Right atrium auricular region (tissue), 2 donors: ENCODE results near the gene NOL4L. TPM values are rescaled to one million over a fixed set of nuclear protein-coding genes. Genes with fewer than 3 reads are reported as not detected.

Experiments used
- DNase-seq: peaks from one replicate; pipeline ENCODE4 v3.0.0-alpha.2; 2019; ENCODE audit warnings: low spot score
- H3K27ac ChIP-seq, 2 donors: fragments of 200-600 bp; sonication (generic); 1 replicate in 1 of 2; 2 replicates in 1 of 2; pipeline ENCODE4 v1.5.1; 2016 to 2019
- H3K27me3 ChIP-seq, 2 donors: fragments of 200-600 bp; sonication (generic); one replicate each; pipeline versions ENCODE4 v1.5.1 to v1.6.0; 2017 to 2019
- H3K36me3 ChIP-seq: fragments of 200-600 bp; sonication (generic); one replicate; pipeline ENCODE4 v1.5.1; 2016
- H3K4me1 ChIP-seq, 2 donors: fragments of 200-600 bp; sonication (generic); one replicate each; pipeline versions ENCODE4 v1.5.1 to v1.6.0; 2017 to 2019
- H3K4me3 ChIP-seq, 2 donors: fragments of 200-600 bp; sonication (generic); 1 replicate in 1 of 2; 2 replicates in 1 of 2; pipeline ENCODE4 v1.5.1; 2017 to 2019; ENCODE audit warnings: mild to moderate bottlenecking in 1 of 2, moderate library complexity in 1 of 2
- H3K9me3 ChIP-seq, 2 donors: fragments of 200-600 bp; sonication (generic); one replicate each; pipeline ENCODE4 v1.5.1; 2019
- CTCF ChIP-seq, 2 donors: fragments of 200-600 bp; sonication (generic); IDR thresholded peaks; one replicate each; pipeline ENCODE4 v1.5.1; 2019; ENCODE audit warnings: antibody characterized with exemption in 2 of 2
- total RNA-seq, 2 donors: library from RNA; depleted of rRNA; stranded (reverse); fragments of >200 nt; gene quantifications; one replicate each; pipeline ENCODE4 v1.1.0, GENCODE V29; 2016

Gene NOL4L
- total RNA-seq, 2 donors from 2014 or later, result 7.6 to 10.4 TPM

GRCh38 chr20:32445539-32446273 lies 139.4 kb downstream of the NOL4L start:
- no peak overlapping the region for H3K27ac ChIP-seq
- TF ChIP-seq CTCF (IDR thresholded peaks at IDR 0.05), result no peak
- H3K4me1 ChIP-seq, result peaks cover 0 to 53% of the 10 kb centered on the region in 2 donors
- DNase-seq, result no peak
- no peaks in the 10 kb centered on the region for H3K9me3 ChIP-seq
- H3K4me3 ChIP-seq, result no peak overlapping the region
- H3K27me3 ChIP-seq, result no peaks in the 10 kb centered on the region
- H3K36me3 ChIP-seq, result peaks cover 25% of the 10 kb centered on the region

- no peak for TF ChIP-seq CTCF (IDR thresholded peaks at IDR 0.05)
- H3K9me3 ChIP-seq, result no peaks in the 10 kb centered on the region
- H3K4me3 ChIP-seq, result no peak overlapping the region
- H3K4me1 ChIP-seq, result peaks cover 0 to 42% of the 10 kb centered on the region in 2 donors
- H3K27ac ChIP-seq, result no peak overlapping the region
- peaks cover 21% of the 10 kb centered on the region for H3K36me3 ChIP-seq
- no peaks in the 10 kb centered on the region for H3K27me3 ChIP-seq
- no peak for DNase-seq
Observed at GRCh38 chr20:32444474-32445220, 140.5 kb downstream of the NOL4L start.

GRCh38 chr20:32443386-32443974 lies 141.7 kb downstream of the NOL4L start:
- Histone ChIP-seq H3K27me3 (no peaks in the 10 kb centered on the region), H3K27ac (no peak overlapping the region), H3K9me3 (no peaks in the 10 kb centered on the region), H3K4me3 (no peak overlapping the region), H3K4me1 (peaks cover 0 to 31% of the 10 kb centered on the region in 2 donors), H3K36me3 (peaks cover 32% of the 10 kb centered on the region)
- no peak for TF ChIP-seq CTCF (IDR thresholded peaks at IDR 0.05)
- DNase-seq, result no peak

- peaks cover 0 to 24% of the 10 kb centered on the region in 2 donors for H3K4me1 ChIP-seq
- H3K36me3 ChIP-seq, result peaks cover 39% of the 10 kb centered on the region
- no peak overlapping the region for H3K4me3 ChIP-seq
- no peak for TF ChIP-seq CTCF (IDR thresholded peaks at IDR 0.05)
- H3K27me3 ChIP-seq, result no peaks in the 10 kb centered on the region
- no peak overlapping the region for H3K27ac ChIP-seq
- H3K9me3 ChIP-seq, result no peaks in the 10 kb centered on the region
- no peak for DNase-seq
Observed at GRCh38 chr20:32442630-32443373, 142.3 kb downstream of the NOL4L start.

- Histone ChIP-seq H3K4me1 (peaks cover 0 to 12% of the 10 kb centered on the region in 2 donors), H3K27me3 (no peaks in the 10 kb centered on the region), H3K9me3 (no peaks in the 10 kb centered on the region), H3K4me3 (no peak overlapping the region), H3K36me3 (peaks cover 48% of the 10 kb centered on the region), H3K27ac (no peak overlapping the region)
- no peak for DNase-seq
- no peak for TF ChIP-seq CTCF (IDR thresholded peaks at IDR 0.05)
Observed at GRCh38 chr20:32441638-32442037, 143.5 kb downstream of the NOL4L start.
